Adipose tissue (tissue), 3 donors: ENCODE results near the gene OXCT1. TPM values are rescaled to one million over a fixed set of nuclear protein-coding genes. Genes with fewer than 3 reads are reported as not detected.

Source experiments
- H3K27ac ChIP-seq: one replicate; pipeline ENCODE4 v1.5.1; 2013; ENCODE audit warnings: low read depth, low read length
- WGBS, 3 donors: extraction: QIAGEN DNeasy Blood & Tissue Kit; methylation state at CpG; one replicate each; pipeline ENCODE4 v1.1.7; 2013; 5-methylcytosine and 5-hydroxymethylcytosine counted together
- polyA plus RNA-seq, 3 donors: library from polyadenylated mRNA; stranded (reverse); fragments of 200-250 nt; gene quantifications; one replicate each; pipeline ENCODE4 v1.2.3, GENCODE V29; 2013
- donor health status: healthy with polysubstance abuse.
- donor health status: Bipolar disorder and iron deficiency.
- donor health status: healthy.

Gene OXCT1
- polyA plus RNA-seq, 3 donors: 6.0 to 69.3 (median 29.8) TPM

GRCh38 chr5:41683181-41683580 lies 187.0 kb downstream of the OXCT1 start:
- no peak overlapping the region for H3K27ac ChIP-seq
- WGBS, 3 donors: 65 to 78% (median 77%) methylated on average over 3 of the region's 3 CpGs

GRCh38 chr5:41682641-41683040 lies 187.6 kb downstream of the OXCT1 start:
- no peak overlapping the region for H3K27ac ChIP-seq
- 34 to 54% (median 48%) methylated on average over 1 of the region's 1 CpG for WGBS, 3 donors

GRCh38 chr5:41681840-41682239 lies 188.4 kb downstream of the OXCT1 start:
- WGBS, 3 donors: 58 to 67% (median 63%) methylated on average over 1 of the region's 1 CpG
- H3K27ac ChIP-seq: no peak overlapping the region

Other genes starting within 250 kb of the OXCT1 start
- gene RIMOC1, start 33.9 kb upstream of the OXCT1 start, polyA plus RNA-seq: 1 to 10 TPM; 4.5 to 9.9 (median 6.9) TPM
- 10 to 100 TPM in 1 of 3 donors, 1 to 10 TPM in 2; 8.5 to 17.5 (median 9.4) TPM for gene FBXO4, start 54.9 kb upstream of the OXCT1 start, polyA plus RNA-seq